GM12878 (cell line): ENCODE data around the gene SMAP1.

Experiments used
- CTCF ChIP-seq, 3 experiments: IDR thresholded peaks in 2 of 3; conservative IDR thresholded peaks in 1 of 3; 2 replicates each; pipeline ENCODE4 v1.5.1; 2011; ENCODE audit warnings: low read depth in 3 of 3, low read length in 3 of 3, mild to moderate bottlenecking in 3 of 3, control low read depth in 2 of 3, moderate library complexity in 2 of 3, inconsistent platforms in 1 of 3, mixed read lengths in 1 of 3; ENCODE audit not compliant: control insufficient read depth in 2 of 3, insufficient read depth in 1 of 3; ENCODE audit errors: extremely low read depth in 1 of 3
- EZH2 ChIP-seq: IDR thresholded peaks from 2 replicates; pipeline ENCODE4 v1.6.1; 2012; ENCODE audit warnings: low read depth, mild to moderate bottlenecking, control low read depth, inconsistent platforms, low read length, borderline replicate concordance; ENCODE audit not compliant: control insufficient read depth
- HDGF ChIP-seq: fragments of 450-650 bp; IDR thresholded peaks from 2 replicates; pipeline ENCODE4 v1.6.1; 2016; ENCODE audit warnings: antibody characterized with exemption

- TF ChIP-seq CTCF (IDR thresholded peaks at IDR 0.05 in 2 of 3, conservative IDR thresholded peaks at IDR 0.05 in 1 of 3; ENCODE audit: control insufficient read depth in 2 of 3, extremely low read depth in 1 of 3, insufficient read depth in 1 of 3, low read depth in 3 of 3, low read length in 3 of 3) (no peak), EZH2 (no peak), HDGF (no peak)
These were observed 123.0 kb downstream of the SMAP1 start for GRCh38 chr6:70790483-70791224.
